ENCODE data around the gene VWA3A. TPM values are rescaled to one million over a fixed set of nuclear protein-coding genes. Genes with fewer than 3 reads are reported as not detected.

Gene VWA3A
- total RNA-seq, 4 donors from 2014 or later = 0.17 to 2.0 TPM; not detected in 2

DNA sequence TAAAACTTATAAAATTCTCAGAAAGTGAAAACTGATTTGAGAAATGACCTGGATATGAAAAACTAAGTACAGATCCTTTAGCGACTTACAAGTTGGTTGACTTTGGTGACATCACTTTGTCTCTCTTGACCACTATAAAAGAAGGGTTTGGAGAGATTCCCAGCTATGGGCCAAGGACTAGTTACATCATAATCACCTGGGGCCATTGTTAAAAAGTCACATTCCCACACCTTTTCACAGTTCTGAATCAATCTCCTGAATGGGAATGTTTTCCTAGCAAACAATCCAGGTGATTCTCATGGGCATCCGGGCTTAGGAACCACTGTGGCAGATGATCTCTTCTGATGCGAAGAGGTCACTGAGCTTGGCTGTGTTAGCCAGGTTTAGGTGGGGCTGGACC lies 620 bp upstream of the VWA3A start:
- 89 to 90% methylated on average over 3 of the region's 3 CpGs for WGBS, 2 donors
- no peak for DNase-seq (ENCODE audit: low spot score in 2 of 2)
- no peak overlapping the region for H3K4me3 ChIP-seq (ENCODE audit: low read depth, poor library complexity, severe bottlenecking)
- TF ChIP-seq POLR2A (IDR thresholded peaks at IDR 0.05) (no peak), CTCF (IDR thresholded peaks at IDR 0.05) (no peak)
- intact Hi-C loops (cut with DNase I; ENCODE audit: low total_unique reads) = no loop called here

DNA sequence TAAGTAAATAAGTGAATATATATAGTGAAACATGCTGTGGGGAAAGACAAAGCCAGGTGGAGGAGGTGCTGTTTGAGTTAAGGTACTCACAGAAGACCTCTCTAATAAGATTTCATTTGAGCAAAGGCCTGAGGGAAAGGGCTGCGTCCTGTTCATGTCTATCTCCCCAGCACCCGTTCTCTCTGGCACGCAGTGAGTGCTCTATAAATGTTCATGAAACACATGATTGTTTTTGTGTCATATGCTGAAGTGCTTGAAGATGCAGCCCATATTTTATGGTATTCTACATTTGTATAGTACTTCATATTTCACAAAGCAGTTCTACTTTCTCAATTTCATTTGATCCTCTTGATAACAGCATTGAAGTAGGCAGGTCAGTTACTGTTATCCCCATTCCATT lies 990 bp downstream of the VWA3A start:
- intact Hi-C loops (cut with DNase I; ENCODE audit: low total_unique reads) = no loop called here
- H3K4me3 ChIP-seq (ENCODE audit: low read depth, poor library complexity, severe bottlenecking) = no peak overlapping the region
- TF ChIP-seq POLR2A (IDR thresholded peaks at IDR 0.05) (no peak), CTCF (IDR thresholded peaks at IDR 0.05) (no peak)
- WGBS, 2 donors = 74 to 79% methylated on average over 3 of the region's 3 CpGs
- no peak for DNase-seq (ENCODE audit: low spot score in 2 of 2)

GRCh38 chr16:22093996-22094395 lies 1.7 kb downstream of the VWA3A start:
- H3K4me3 ChIP-seq (ENCODE audit: low read depth, poor library complexity, severe bottlenecking) = no peak overlapping the region
- intact Hi-C loops (cut with DNase I; ENCODE audit: low total_unique reads) = no loop called here
- TF ChIP-seq POLR2A (IDR thresholded peaks at IDR 0.05) = no peak
- TF ChIP-seq CTCF (IDR thresholded peaks at IDR 0.05) = no peak
- whole genome bisulfite sequencing, 2 donors = 70 to 82% methylated on average over 3 of the region's 3 CpGs
- no peak for DNase-seq (ENCODE audit: low spot score in 2 of 2)

GRCh38 chr16:22098405-22099255 lies 6.3 kb downstream of the VWA3A start:
- no peak for DNase-seq (ENCODE audit: low spot score in 2 of 2)
- no peak overlapping the region for H3K4me3 ChIP-seq (ENCODE audit: low read depth, poor library complexity, severe bottlenecking)
- TF ChIP-seq CTCF (IDR thresholded peaks at IDR 0.05) (no peak), POLR2A (IDR thresholded peaks at IDR 0.05) (no peak)
- WGBS, 2 donors = 46 to 49% methylated on average over 8 of the region's 8 CpGs
- intact Hi-C loops (cut with DNase I; ENCODE audit: low total_unique reads) = no loop called here

DNA sequence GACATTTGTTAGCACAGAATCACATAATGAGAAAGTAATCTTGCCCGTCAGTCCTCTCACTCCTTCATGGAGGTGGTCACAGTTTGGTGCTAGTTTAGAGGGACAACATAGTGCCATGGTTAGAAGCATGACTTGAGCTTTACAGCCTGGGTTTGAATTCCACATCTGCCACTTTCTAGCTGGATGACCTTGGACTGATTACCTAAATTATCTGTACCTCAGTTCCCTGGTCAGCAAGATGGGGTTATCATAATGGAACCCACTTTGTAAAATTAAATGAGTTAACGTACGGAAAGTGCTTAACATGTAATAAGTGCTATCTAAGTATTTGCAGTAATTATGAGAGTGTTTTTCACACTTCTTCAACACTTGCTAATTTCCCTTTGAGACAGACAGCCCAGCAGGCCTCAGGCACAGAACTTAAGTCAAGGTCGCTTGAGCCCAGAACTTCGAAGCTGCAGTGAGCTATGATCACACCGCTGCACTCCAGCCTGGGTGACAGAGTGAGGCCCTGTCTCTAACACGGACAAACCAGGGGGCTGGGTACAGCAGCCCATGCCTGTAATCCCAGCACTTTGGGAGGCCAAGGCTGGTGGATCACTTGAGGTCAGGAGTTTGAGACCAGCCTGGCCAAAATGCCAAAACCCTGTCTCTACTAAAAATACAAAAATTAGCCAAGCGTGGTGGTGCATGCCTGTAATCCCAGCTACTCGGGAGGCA lies 7.1 kb downstream of the VWA3A start:
- H3K4me3 ChIP-seq (ENCODE audit: low read depth, poor library complexity, severe bottlenecking) = no peak overlapping the region
- WGBS, 2 donors = 75 to 84% methylated on average over 9 of the region's 9 CpGs
- no peak for DNase-seq (ENCODE audit: low spot score in 2 of 2)
- intact Hi-C loops (cut with DNase I; ENCODE audit: low total_unique reads) = no loop called here
- no peak for TF ChIP-seq CTCF (IDR thresholded peaks at IDR 0.05)
- TF ChIP-seq POLR2A (IDR thresholded peaks at IDR 0.05) = no peak

Measured in lower leg skin (tissue), 4 donors.